H9 (cell line): ENCODE results near the gene PIGK. TPM values are rescaled to one million over a fixed set of nuclear protein-coding genes. Genes with fewer than 3 reads are reported as not detected.

Experiments used
- DNase-seq: peaks from one replicate; pipeline ENCODE4 v3.0.0-alpha.2; 2017
- H2AFZ ChIP-seq: one replicate; pipeline ENCODE4 v1.6.1; 2013; ENCODE audit warnings: mild to moderate bottlenecking, low read length, control low read depth, moderate library complexity
- H2AK5ac ChIP-seq: 2 replicates; pipeline ENCODE4 v1.6.1; 2013; ENCODE audit warnings: low read length, control low read depth, mixed read lengths; ENCODE audit not compliant: insufficient read length
- H2BK120ac ChIP-seq: one replicate; pipeline ENCODE4 v1.6.1; 2013; ENCODE audit warnings: low read depth, mild to moderate bottlenecking, low read length, control low read depth, inconsistent platforms; ENCODE audit not compliant: poor library complexity, severe bottlenecking
- H2BK12ac ChIP-seq: 2 replicates; pipeline ENCODE4 v1.6.1; 2013; ENCODE audit warnings: low read length, control low read depth, mixed read lengths, low read depth; ENCODE audit not compliant: insufficient read length
- H2BK15ac ChIP-seq: 2 replicates; pipeline ENCODE4 v1.6.1; 2013; ENCODE audit warnings: low read depth, low read length, control low read depth
- H2BK20ac ChIP-seq: one replicate; pipeline ENCODE4 v1.6.1; 2013; ENCODE audit warnings: low read depth, mild to moderate bottlenecking, low read length, control low read depth, inconsistent platforms; ENCODE audit not compliant: poor library complexity, severe bottlenecking
- H2BK5ac ChIP-seq: 2 replicates; pipeline ENCODE4 v1.6.1; 2013; ENCODE audit warnings: low read length, control low read depth, mixed read lengths; ENCODE audit not compliant: insufficient read length
- H3K14ac ChIP-seq: 2 replicates; pipeline ENCODE4 v1.6.1; 2013; ENCODE audit warnings: low read length, control low read depth; ENCODE audit not compliant: insufficient read depth
- H3K18ac ChIP-seq: 2 replicates; pipeline ENCODE4 v1.6.1; 2013; ENCODE audit warnings: low read depth, mild to moderate bottlenecking, mixed read lengths, low read length, control low read depth; ENCODE audit not compliant: insufficient read length
- H3K23ac ChIP-seq: 2 replicates; pipeline ENCODE4 v1.6.1; 2013; ENCODE audit warnings: low read length, control low read depth, mixed read lengths, low read depth; ENCODE audit not compliant: insufficient read length
- H3K23me2 ChIP-seq: 2 replicates; pipeline ENCODE4 v1.6.1; 2013; ENCODE audit warnings: low read depth, mild to moderate bottlenecking, mixed read lengths, low read length, control low read depth; ENCODE audit not compliant: insufficient read length, poor library complexity, severe bottlenecking
- H3K27ac ChIP-seq: 2 replicates; pipeline ENCODE4 v1.5.1; 2013; ENCODE audit warnings: low read length, control low read depth, mixed read lengths, low read depth; ENCODE audit not compliant: insufficient read length
- H3K27me3 ChIP-seq: 2 replicates; pipeline ENCODE4 v1.6.1; 2013; ENCODE audit warnings: low read length, control low read depth, inconsistent platforms; ENCODE audit not compliant: insufficient read depth
- H3K4ac ChIP-seq: 2 replicates; pipeline ENCODE4 v1.6.1; 2013; ENCODE audit warnings: low read depth, mild to moderate bottlenecking, control low read depth, inconsistent platforms, low read length, moderate library complexity
- H3K4me1 ChIP-seq: 2 replicates; pipeline ENCODE4 v1.6.1; 2013; ENCODE audit warnings: low read length, control low read depth, inconsistent platforms; ENCODE audit not compliant: insufficient read depth
- H3K4me2 ChIP-seq: 2 replicates; pipeline ENCODE4 v1.6.1; 2013; ENCODE audit warnings: low read length, control low read depth, mixed read lengths; ENCODE audit not compliant: insufficient read length, insufficient read depth
- H3K56ac ChIP-seq: 2 replicates; pipeline ENCODE4 v1.6.1; 2013; ENCODE audit warnings: low read depth, mild to moderate bottlenecking, mixed read lengths, low read length, control low read depth; ENCODE audit not compliant: insufficient read length
- H3K79me1 ChIP-seq: 2 replicates; pipeline ENCODE4 v1.6.1; 2013; ENCODE audit warnings: low read depth, mild to moderate bottlenecking, moderate library complexity, low read length, control low read depth, inconsistent platforms; ENCODE audit not compliant: insufficient read depth, poor library complexity, severe bottlenecking
- H3K79me2 ChIP-seq: 2 replicates; pipeline ENCODE4 v1.6.1; 2013; ENCODE audit warnings: low read length, control low read depth, inconsistent platforms; ENCODE audit not compliant: insufficient read depth
- H3K9ac ChIP-seq: 2 replicates; pipeline ENCODE4 v1.6.1; 2013; ENCODE audit warnings: low read length, control low read depth, mixed read lengths; ENCODE audit not compliant: insufficient read length; ENCODE audit errors: extremely low read depth
- H3K9me3 ChIP-seq: one replicate; pipeline ENCODE4 v1.6.1; 2013; ENCODE audit warnings: low read depth, low read length, inconsistent platforms; ENCODE audit not compliant: control insufficient read depth
- H3T11ph ChIP-seq: one replicate; pipeline ENCODE4 v1.6.1; 2013; ENCODE audit warnings: mild to moderate bottlenecking, low read length, control low read depth, inconsistent platforms
- H4K20me1 ChIP-seq: one replicate; pipeline ENCODE4 v1.6.1; 2013; ENCODE audit not compliant: control insufficient read depth, insufficient read length, insufficient read depth
- H4K5ac ChIP-seq: 2 replicates; pipeline ENCODE4 v1.6.1; 2013; ENCODE audit warnings: low read depth, mild to moderate bottlenecking, mixed read lengths, low read length, control low read depth; ENCODE audit not compliant: insufficient read length
- H4K8ac ChIP-seq: replicated peaks from 2 replicates; pipeline ENCODE4 v1.6.1; 2013; ENCODE audit warnings: low read length, control low read depth, mixed read lengths, low read depth; ENCODE audit not compliant: insufficient read length
- H4K91ac ChIP-seq: 2 replicates; pipeline ENCODE4 v1.6.1; 2013; ENCODE audit warnings: low read depth, mild to moderate bottlenecking, moderate library complexity, mixed read lengths, low read length, control low read depth; ENCODE audit not compliant: insufficient read length
- H3K27ac Mint-ChIP-seq, 3 experiments: 2 replicates in 2 of 3; 3 replicates in 1 of 3; pipeline ENCODE4 v1.8.0; 2020 to 2021; ENCODE audit warnings: mixed read lengths in 3 of 3, mild to moderate bottlenecking in 1 of 3, moderate library complexity in 1 of 3
- H3K27me3 Mint-ChIP-seq: 2 replicates; pipeline ENCODE4 v1.8.0; 2021; ENCODE audit warnings: low read depth, mild to moderate bottlenecking, moderate library complexity, mixed read lengths
- H3K36me3 Mint-ChIP-seq, 3 experiments: 2 replicates in 2 of 3; 3 replicates in 1 of 3; pipeline ENCODE4 v1.8.0; 2020 to 2021; ENCODE audit warnings: low read depth in 3 of 3, mixed read lengths in 3 of 3; ENCODE audit not compliant: insufficient read depth in 1 of 3
- H3K4me1 Mint-ChIP-seq, 2 experiments: 2 replicates each; pipeline ENCODE4 v1.8.0; 2020; ENCODE audit warnings: mixed read lengths in 2 of 2
- H3K4me3 Mint-ChIP-seq, 2 experiments: 2 replicates in 1 of 2; 3 replicates in 1 of 2; pipeline ENCODE4 v1.8.0; 2020 to 2021; ENCODE audit warnings: mild to moderate bottlenecking in 2 of 2, mixed read lengths in 2 of 2, moderate library complexity in 1 of 2
- H3K9me3 Mint-ChIP-seq, 2 experiments: 2 replicates in 1 of 2; 3 replicates in 1 of 2; pipeline ENCODE4 v1.8.0; 2020; ENCODE audit warnings: mild to moderate bottlenecking in 2 of 2, mixed read lengths in 2 of 2, moderate library complexity in 1 of 2
- CTCF ChIP-seq: fragments of 200-600 bp; sonication (generic); conservative IDR thresholded peaks from 3 replicates; pipeline ENCODE4 v1.8.0; 2021; ENCODE audit warnings: antibody characterized with exemption, mild to moderate bottlenecking
- WGBS: extraction: QIAGEN DNeasy Blood & Tissue Kit; methylation state at CpG from one replicate; pipeline ENCODE4 v1.1.7; 2013; ENCODE audit warnings: missing lambda C conversion rate, low lambda C conversion rate, mixed read lengths; ENCODE audit not compliant: insufficient read length; ENCODE audit errors: extremely low coverage; 5-methylcytosine and 5-hydroxymethylcytosine counted together
- long read RNA-seq: library from polyadenylated mRNA; unstranded; transcript quantifications from one replicate; pipeline ENCODE4 v2.0.0, GENCODE V29; 2020
- total RNA-seq: library from RNA; stranded (reverse); gene quantifications from 2 replicates; pipeline ENCODE4 v1.2.1, GENCODE V29; 2021

PIGK gene
- 20.1 and 22.1 TPM in 2 replicates for total RNA-seq
- long read RNA-seq, full-length matches to known transcripts = 143 of 160 reads
- long read RNA-seq, partial matches to known transcripts = 1 of 160 reads
- long read RNA-seq, other reads (novel, unspliced or antisense) = 16 of 160 reads

- Mint-ChIP-seq H3K27me3 (no peaks in the 10 kb centered on the region), H3K27ac (peak within 1 kb of the TSS; percentile 87 to 98 (median 95)), H3K4me3 (peak within 1 kb of the TSS; percentile 95), H3K36me3 (peaks cover 20 to 30% (median 29%) of the 10 kb centered on the region in 3 experiments), H3K9me3 (peaks cover 7 to 8% of the 10 kb centered on the region in 2 experiments; a peak in 2 of 5 replicates), H3K4me1 (peaks cover 26 to 28% of the 10 kb centered on the region in 2 experiments)
- Histone ChIP-seq H4K8ac (no peak within 1 kb of the TSS), H3K27me3 (no peaks in the 10 kb centered on the region), H3K18ac (no peak within 1 kb of the TSS), H2BK20ac (no peak within 1 kb of the TSS), H2AK5ac (no peak within 1 kb of the TSS), H3T11ph (no peak within 1 kb of the TSS), H3K9me3 (no peaks in the 10 kb centered on the region), H2BK120ac (no peak within 1 kb of the TSS), H3K23me2 (peaks cover 3% of the 10 kb centered on the region), H3K9ac (peak within 1 kb of the TSS; percentile 89), H2AFZ (no peak within 1 kb of the TSS), H3K27ac (no peak within 1 kb of the TSS), H4K20me1 (no peaks in the 10 kb centered on the region), H3K56ac (no peak within 1 kb of the TSS), H3K79me1 (no peaks in the 10 kb centered on the region), H2BK12ac (no peak within 1 kb of the TSS), H3K23ac (no peak within 1 kb of the TSS), H3K4ac (no peak within 1 kb of the TSS), H3K4me2 (peak within 1 kb of the TSS; percentile 82), H2BK5ac (no peak within 1 kb of the TSS), H2BK15ac (no peak within 1 kb of the TSS), H4K5ac (no peak within 1 kb of the TSS), H3K14ac (no peak within 1 kb of the TSS), H4K91ac (no peak within 1 kb of the TSS), H3K4me1 (no peaks in the 10 kb centered on the region; the same call in 1 of the 2 replicates), H3K79me2 (no peaks in the 10 kb centered on the region; the same call in 1 of the 2 replicates)
- DNase-seq = peak; percentile 92
- WGBS = no CpG with 5 or more reads among the region's 31 CpGs
- no peak for TF ChIP-seq CTCF
Observed at GRCh38 chr1:77219166-77219887, at the start of gene PIGK. TSS of gene PIGK (minus strand) at chr1:77219430. CDS start at chr1:77219402, 28 bp downstream.
